ENCODE results near the gene ZNF410.
A peak's percentile ranks its signal among the peaks of the same experiment; 100 is the strongest.
"Not testable (repeated sequence)": the region's sequence is repeated elsewhere in the genome, so short reads cannot be mapped to it uniquely, and the experiment has no call there.

The ZNF410 gene, protein sequence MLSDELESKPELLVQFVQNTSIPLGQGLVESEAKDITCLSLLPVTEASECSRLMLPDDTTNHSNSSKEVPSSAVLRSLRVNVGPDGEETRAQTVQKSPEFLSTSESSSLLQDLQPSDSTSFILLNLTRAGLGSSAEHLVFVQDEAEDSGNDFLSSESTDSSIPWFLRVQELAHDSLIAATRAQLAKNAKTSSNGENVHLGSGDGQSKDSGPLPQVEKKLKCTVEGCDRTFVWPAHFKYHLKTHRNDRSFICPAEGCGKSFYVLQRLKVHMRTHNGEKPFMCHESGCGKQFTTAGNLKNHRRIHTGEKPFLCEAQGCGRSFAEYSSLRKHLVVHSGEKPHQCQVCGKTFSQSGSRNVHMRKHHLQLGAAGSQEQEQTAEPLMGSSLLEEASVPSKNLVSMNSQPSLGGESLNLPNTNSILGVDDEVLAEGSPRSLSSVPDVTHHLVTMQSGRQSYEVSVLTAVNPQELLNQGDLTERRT

DNA sequence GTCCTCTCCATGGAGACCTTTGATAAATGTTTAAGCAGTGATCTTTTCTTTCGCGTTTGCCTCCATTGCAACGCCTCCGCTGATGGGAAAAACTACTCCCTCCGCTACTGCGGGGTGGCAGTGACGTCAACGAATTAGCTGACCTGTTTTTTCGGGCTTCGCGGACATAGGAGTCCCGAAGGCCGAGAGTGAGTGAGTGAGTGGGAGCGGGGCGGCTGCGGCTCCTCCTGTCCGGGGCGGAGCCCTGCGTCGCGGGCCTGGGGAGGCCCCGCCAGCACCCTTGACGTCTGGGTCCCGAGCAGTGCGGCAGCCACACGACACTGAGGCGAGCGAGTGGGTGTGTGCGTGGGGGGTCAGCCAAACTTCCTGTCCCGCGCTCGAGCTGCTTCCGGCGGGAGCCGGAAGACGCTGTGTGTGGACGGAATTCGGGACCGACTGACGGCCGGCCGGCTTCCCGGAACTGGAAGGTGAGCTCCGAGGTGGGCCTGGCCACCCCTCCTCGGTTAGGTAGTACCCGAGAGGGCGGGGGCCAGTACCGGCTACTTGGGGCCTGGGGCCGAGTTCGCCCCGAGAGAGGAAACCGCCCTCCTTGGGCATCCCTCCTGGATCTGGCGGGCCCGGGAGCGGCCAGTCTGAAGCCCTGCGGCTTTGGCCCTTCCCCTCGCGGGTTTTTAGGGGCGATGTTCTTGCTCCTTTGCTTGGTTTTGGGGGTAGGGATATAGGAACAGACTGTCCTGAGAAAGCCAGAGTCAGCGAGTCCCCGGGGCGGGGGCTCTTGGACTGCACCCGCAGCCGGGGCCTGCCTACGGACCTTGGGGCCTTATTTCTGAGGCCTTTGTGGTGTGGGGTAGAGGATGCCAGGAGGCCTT lies at the start of gene ZNF410:
ZNF410 (plus strand) TSS at position 411 of the 869 bp plus-strand sequence. CDS start 5,317 bp downstream, outside the sequence.
- DNase-seq (ENCODE audit: low read depth): peak; percentile 77

DNA sequence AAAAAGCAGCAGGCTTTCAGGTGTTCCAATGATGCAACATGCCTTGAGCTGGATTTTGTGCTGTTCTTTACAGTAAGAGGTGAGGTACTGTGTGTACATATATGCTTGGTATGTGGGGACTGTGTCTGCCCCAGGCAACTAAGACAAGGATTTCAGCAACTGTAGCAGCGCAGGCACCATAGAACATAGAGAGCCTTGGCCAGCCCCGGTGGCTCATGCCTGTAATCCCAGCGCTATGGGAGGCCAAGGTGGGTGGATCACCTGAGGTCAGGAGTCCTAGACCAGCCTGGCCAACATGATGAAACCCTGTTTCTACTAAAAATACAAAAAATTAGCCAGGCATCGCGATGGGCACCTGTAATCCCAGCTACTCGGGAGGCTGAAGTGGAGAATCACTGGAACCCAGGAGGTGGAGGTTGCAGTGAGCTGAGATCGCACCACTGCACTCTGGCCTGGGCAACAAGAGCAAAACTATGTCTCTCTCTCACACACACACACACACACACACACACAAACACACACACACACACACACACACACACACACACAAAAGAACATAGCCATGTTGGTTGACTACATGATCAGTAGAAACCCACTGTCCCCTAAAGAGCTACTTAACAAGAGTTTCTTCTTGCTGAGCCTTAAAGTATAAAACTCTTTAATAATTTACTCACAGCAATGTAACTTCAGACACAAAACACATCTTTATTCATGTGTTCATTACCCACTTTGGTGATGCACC lies 48.2 kb upstream of the ZNF410 start:
- DNase-seq (ENCODE audit: low read depth): not testable (repeated sequence)

GRCh38 chr14:73842201-73842600 lies 44.5 kb upstream of the ZNF410 start:
- DNase-seq (ENCODE audit: low read depth): no peak

DNA sequence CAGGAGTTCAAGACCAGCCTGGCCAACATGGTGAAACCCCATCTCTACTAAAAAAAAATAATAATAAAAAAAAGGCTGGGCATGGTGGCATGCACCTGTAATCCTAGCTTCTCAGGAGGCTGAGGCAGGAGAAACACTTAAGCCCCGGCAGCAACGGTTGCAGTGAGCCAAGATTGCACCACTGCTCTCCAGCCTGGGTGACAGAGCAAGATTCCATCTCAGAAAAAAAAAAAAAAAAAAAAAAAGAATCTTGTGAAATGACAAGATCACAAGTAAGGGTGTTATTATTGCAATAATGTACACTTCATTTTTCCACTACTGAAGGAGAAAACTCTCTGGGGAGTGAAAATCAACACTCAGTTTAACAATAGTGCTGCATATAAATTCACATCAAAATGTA lies 43.8 kb upstream of the ZNF410 start:
- no peak for DNase-seq (ENCODE audit: low read depth)

GRCh38 chr14:73843296-73843695 lies 43.4 kb upstream of the ZNF410 start:
- DNase-seq (ENCODE audit: low read depth): no peak

- DNase-seq (ENCODE audit: low read depth): no peak
Observed at GRCh38 chr14:73846947-73847346, 39.7 kb upstream of the ZNF410 start.

DNA sequence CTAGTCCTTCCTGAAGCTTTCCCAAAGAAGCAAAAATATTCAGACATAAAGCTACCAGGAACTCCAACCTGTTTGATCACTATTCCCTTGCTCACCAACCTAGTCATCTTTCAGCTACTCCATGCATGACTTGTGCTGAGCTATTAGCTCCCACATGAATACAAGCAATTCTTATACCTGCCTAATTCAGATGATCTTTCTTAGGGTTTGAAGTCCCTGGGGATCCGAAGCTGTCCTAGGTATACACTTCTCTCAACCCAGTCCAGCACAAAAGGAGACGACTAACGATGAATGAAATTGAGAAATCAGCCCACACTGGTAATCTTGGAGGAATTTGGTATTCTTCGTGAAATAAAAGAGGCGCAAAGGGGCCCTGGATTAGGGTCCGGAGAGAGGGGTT lies 35.7 kb upstream of the ZNF410 start:
- no peak for DNase-seq (ENCODE audit: low read depth)

- peak; percentile 58 for DNase-seq (ENCODE audit: low read depth)
Observed at GRCh38 chr14:73851567-73852382, 34.9 kb upstream of the ZNF410 start, which contains the start of gene PTGR2. TSS of gene PTGR2 (plus strand) at chr14:73851831. CDS start at chr14:73858863, 7,032 bp downstream.

- DNase-seq (ENCODE audit: low read depth): no peak
Observed at GRCh38 chr14:73859145-73859544, 27.5 kb upstream of the ZNF410 start.

DNA sequence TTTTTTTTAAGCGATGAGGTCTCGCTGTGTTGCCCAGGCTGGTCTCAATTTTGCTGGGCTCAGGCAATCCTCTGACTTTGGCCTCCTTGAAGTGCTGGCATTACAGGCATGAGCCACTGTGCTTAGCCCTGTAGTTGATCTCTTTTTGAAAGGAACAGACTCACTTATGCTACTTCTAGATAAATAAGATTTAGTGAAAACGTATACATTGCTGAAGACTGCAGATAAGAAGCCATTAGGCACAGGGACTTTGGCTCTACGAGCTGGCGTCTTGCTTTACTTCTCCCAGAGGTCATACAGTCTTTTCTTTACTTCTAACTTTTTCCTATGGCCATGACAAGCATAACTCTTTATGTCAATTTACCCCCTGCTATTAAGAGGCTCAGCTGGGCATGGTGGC lies 25.6 kb upstream of the ZNF410 start:
- DNase-seq (ENCODE audit: low read depth): no peak

DNA sequence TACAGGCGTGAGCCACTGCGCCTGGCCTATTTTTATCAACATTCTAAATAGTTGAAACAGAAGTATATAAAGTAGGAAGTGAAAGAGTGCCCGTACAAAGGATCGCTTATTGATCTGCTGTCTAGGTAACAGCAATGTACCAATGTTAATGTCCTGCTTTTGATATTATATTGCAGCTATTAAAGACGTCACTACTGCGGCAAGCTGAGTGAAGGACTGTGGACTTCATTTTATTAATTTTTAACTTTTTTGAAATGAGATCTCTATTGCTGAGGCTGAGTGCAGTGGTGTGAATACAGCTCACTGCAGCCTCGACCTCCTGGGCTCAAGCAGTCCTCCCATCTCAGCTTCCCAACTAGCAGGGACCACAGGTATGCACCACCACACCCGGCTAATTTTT lies 24.2 kb upstream of the ZNF410 start:
- no peak for DNase-seq (ENCODE audit: low read depth)

DNA sequence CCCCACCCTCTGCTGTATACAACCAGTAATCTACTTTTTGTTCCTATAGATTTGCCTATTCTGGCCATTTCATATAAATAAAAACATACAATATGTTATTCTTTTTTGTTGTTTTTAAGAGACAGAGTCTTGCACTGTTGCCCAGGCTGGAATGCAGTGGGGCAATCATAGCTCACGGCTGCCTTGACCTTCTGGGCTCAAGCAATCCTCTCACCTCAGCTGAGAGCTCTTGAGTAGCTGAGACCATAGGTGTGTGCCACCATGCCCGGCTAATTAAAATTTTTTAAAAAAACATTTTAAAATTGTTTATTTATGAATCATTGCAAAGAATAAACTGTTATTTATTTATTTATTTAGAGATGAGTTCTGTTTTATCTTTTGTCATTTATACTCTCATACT lies 23.4 kb upstream of the ZNF410 start:
- no peak for DNase-seq (ENCODE audit: low read depth)

- DNase-seq (ENCODE audit: low read depth): no peak
Observed at GRCh38 chr14:73865534-73866113, 21.0 kb upstream of the ZNF410 start.

DNA sequence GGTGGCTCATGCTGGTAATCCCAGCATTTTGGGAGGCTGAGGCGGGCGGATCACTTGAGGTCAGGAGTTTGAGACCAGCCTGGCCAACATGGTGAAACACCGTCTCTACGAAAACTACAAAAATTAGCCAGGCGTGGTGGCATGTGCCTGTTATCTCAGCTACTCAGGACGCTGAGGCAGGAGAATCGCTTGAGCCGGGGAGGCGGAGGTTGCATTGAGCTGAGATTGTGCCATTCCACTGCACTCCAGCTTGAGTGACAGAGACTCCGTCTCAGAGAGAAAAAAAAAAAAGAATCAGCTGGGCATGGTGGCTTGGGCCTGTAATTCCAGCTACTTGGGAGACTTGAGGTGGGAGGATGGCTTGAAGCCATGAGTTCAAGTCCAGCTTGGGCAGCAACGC lies 16.9 kb upstream of the ZNF410 start:
- not testable (repeated sequence) for DNase-seq (ENCODE audit: low read depth)

DNA sequence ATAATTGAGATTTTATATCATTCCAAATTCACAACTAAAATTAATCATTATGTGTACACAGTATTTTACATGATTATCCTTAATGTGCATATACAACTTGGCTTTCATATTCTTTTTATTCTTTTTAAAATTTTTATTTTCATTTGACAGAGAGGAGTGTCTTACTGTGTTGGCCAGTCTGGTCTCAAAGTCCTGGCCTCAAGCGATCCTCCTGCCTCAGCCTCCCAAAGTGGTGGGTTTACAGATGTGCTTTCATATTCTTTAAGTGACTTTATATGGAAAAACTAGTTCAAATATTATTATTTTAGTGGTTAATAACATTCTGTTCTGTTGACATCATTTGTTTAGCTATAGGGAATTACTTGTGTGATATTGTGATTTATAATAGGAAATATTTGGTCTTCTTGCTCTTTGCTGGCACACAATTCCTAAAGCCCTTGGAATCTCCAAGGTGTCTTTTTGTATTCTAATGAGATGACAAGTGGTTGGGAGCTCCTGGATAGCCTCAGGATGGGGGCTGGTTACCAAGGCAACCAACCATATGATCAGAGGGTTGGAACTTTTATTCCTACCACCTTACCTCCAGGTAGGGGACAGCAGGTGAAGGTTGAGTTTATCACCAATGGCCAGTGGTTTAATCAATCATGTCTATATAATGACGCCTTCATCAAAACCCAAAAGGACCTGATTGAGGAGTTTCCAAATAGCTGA lies 16.0 kb upstream of the ZNF410 start:
- DNase-seq (ENCODE audit: low read depth): no peak

DNA sequence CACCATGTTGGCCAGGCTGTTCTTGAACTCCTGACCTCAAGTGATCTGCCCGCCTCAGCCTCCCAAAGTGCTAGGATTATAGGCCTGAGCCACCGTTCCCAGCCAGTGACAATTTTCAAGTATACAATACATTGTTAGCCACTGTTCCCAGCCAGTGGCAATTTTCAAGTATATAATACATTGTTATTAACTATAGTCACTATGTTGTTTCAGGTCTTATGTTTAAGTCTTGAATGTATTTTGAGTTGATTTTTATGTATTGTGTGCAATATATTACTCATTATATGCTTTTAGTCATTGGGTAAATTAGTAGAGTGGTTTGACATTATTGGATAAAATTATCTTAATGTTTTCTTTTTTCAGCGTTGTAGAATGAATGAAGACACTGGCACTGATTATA lies 13.0 kb upstream of the ZNF410 start:
- DNase-seq (ENCODE audit: low read depth): no peak

- no peak for DNase-seq (ENCODE audit: low read depth)
Observed at GRCh38 chr14:73877790-73878189, 8.9 kb upstream of the ZNF410 start.

GRCh38 chr14:73878436-73878835 lies 8.2 kb upstream of the ZNF410 start:
- DNase-seq (ENCODE audit: low read depth): no peak

GRCh38 chr14:73879027-73879426 lies 7.6 kb upstream of the ZNF410 start:
- no peak for DNase-seq (ENCODE audit: low read depth)

Measured in stimulated activated CD8-positive, alpha-beta memory T cell treated with anti-CD3 and anti-CD28 coated beads, Interleukin-15, amount 100 ng/mL, for 24 hours (primary cell).